H9 (cell line): ENCODE data around the gene HP1BP3. TPM values are rescaled to one million over a fixed set of nuclear protein-coding genes. Genes with fewer than 3 reads are reported as not detected.

ENCODE experiments used
- DNase-seq: peaks from one replicate; pipeline ENCODE4 v3.0.0-alpha.2; 2017
- H2AFZ ChIP-seq: one replicate; pipeline ENCODE4 v1.6.1; 2013; ENCODE audit warnings: mild to moderate bottlenecking, low read length, control low read depth, moderate library complexity
- H2AK5ac ChIP-seq: 2 replicates; pipeline ENCODE4 v1.6.1; 2013; ENCODE audit warnings: low read length, control low read depth, mixed read lengths; ENCODE audit not compliant: insufficient read length
- H2BK120ac ChIP-seq: one replicate; pipeline ENCODE4 v1.6.1; 2013; ENCODE audit warnings: low read depth, mild to moderate bottlenecking, low read length, control low read depth, inconsistent platforms; ENCODE audit not compliant: poor library complexity, severe bottlenecking
- H2BK12ac ChIP-seq: 2 replicates; pipeline ENCODE4 v1.6.1; 2013; ENCODE audit warnings: low read length, control low read depth, mixed read lengths, low read depth; ENCODE audit not compliant: insufficient read length
- H2BK15ac ChIP-seq: 2 replicates; pipeline ENCODE4 v1.6.1; 2013; ENCODE audit warnings: low read depth, low read length, control low read depth
- H2BK20ac ChIP-seq: one replicate; pipeline ENCODE4 v1.6.1; 2013; ENCODE audit warnings: low read depth, mild to moderate bottlenecking, low read length, control low read depth, inconsistent platforms; ENCODE audit not compliant: poor library complexity, severe bottlenecking
- H2BK5ac ChIP-seq: 2 replicates; pipeline ENCODE4 v1.6.1; 2013; ENCODE audit warnings: low read length, control low read depth, mixed read lengths; ENCODE audit not compliant: insufficient read length
- H3K14ac ChIP-seq: 2 replicates; pipeline ENCODE4 v1.6.1; 2013; ENCODE audit warnings: low read length, control low read depth; ENCODE audit not compliant: insufficient read depth
- H3K18ac ChIP-seq: 2 replicates; pipeline ENCODE4 v1.6.1; 2013; ENCODE audit warnings: low read depth, mild to moderate bottlenecking, mixed read lengths, low read length, control low read depth; ENCODE audit not compliant: insufficient read length
- H3K23ac ChIP-seq: 2 replicates; pipeline ENCODE4 v1.6.1; 2013; ENCODE audit warnings: low read length, control low read depth, mixed read lengths, low read depth; ENCODE audit not compliant: insufficient read length
- H3K23me2 ChIP-seq: 2 replicates; pipeline ENCODE4 v1.6.1; 2013; ENCODE audit warnings: low read depth, mild to moderate bottlenecking, mixed read lengths, low read length, control low read depth; ENCODE audit not compliant: insufficient read length, poor library complexity, severe bottlenecking
- H3K27ac ChIP-seq: 2 replicates; pipeline ENCODE4 v1.5.1; 2013; ENCODE audit warnings: low read length, control low read depth, mixed read lengths, low read depth; ENCODE audit not compliant: insufficient read length
- H3K27me3 ChIP-seq: 2 replicates; pipeline ENCODE4 v1.6.1; 2013; ENCODE audit warnings: low read length, control low read depth, inconsistent platforms; ENCODE audit not compliant: insufficient read depth
- H3K4ac ChIP-seq: 2 replicates; pipeline ENCODE4 v1.6.1; 2013; ENCODE audit warnings: low read depth, mild to moderate bottlenecking, control low read depth, inconsistent platforms, low read length, moderate library complexity
- H3K4me1 ChIP-seq: 2 replicates; pipeline ENCODE4 v1.6.1; 2013; ENCODE audit warnings: low read length, control low read depth, inconsistent platforms; ENCODE audit not compliant: insufficient read depth
- H3K4me2 ChIP-seq: 2 replicates; pipeline ENCODE4 v1.6.1; 2013; ENCODE audit warnings: low read length, control low read depth, mixed read lengths; ENCODE audit not compliant: insufficient read length, insufficient read depth
- H3K56ac ChIP-seq: 2 replicates; pipeline ENCODE4 v1.6.1; 2013; ENCODE audit warnings: low read depth, mild to moderate bottlenecking, mixed read lengths, low read length, control low read depth; ENCODE audit not compliant: insufficient read length
- H3K79me1 ChIP-seq: 2 replicates; pipeline ENCODE4 v1.6.1; 2013; ENCODE audit warnings: low read depth, mild to moderate bottlenecking, moderate library complexity, low read length, control low read depth, inconsistent platforms; ENCODE audit not compliant: insufficient read depth, poor library complexity, severe bottlenecking
- H3K79me2 ChIP-seq: 2 replicates; pipeline ENCODE4 v1.6.1; 2013; ENCODE audit warnings: low read length, control low read depth, inconsistent platforms; ENCODE audit not compliant: insufficient read depth
- H3K9ac ChIP-seq: 2 replicates; pipeline ENCODE4 v1.6.1; 2013; ENCODE audit warnings: low read length, control low read depth, mixed read lengths; ENCODE audit not compliant: insufficient read length; ENCODE audit errors: extremely low read depth
- H3K9me3 ChIP-seq: one replicate; pipeline ENCODE4 v1.6.1; 2013; ENCODE audit warnings: low read depth, low read length, inconsistent platforms; ENCODE audit not compliant: control insufficient read depth
- H3T11ph ChIP-seq: one replicate; pipeline ENCODE4 v1.6.1; 2013; ENCODE audit warnings: mild to moderate bottlenecking, low read length, control low read depth, inconsistent platforms
- H4K20me1 ChIP-seq: one replicate; pipeline ENCODE4 v1.6.1; 2013; ENCODE audit not compliant: control insufficient read depth, insufficient read length, insufficient read depth
- H4K5ac ChIP-seq: 2 replicates; pipeline ENCODE4 v1.6.1; 2013; ENCODE audit warnings: low read depth, mild to moderate bottlenecking, mixed read lengths, low read length, control low read depth; ENCODE audit not compliant: insufficient read length
- H4K8ac ChIP-seq: replicated peaks from 2 replicates; pipeline ENCODE4 v1.6.1; 2013; ENCODE audit warnings: low read length, control low read depth, mixed read lengths, low read depth; ENCODE audit not compliant: insufficient read length
- H4K91ac ChIP-seq: 2 replicates; pipeline ENCODE4 v1.6.1; 2013; ENCODE audit warnings: low read depth, mild to moderate bottlenecking, moderate library complexity, mixed read lengths, low read length, control low read depth; ENCODE audit not compliant: insufficient read length
- H3K27ac Mint-ChIP-seq, 3 experiments: 2 replicates in 2 of 3; 3 replicates in 1 of 3; pipeline ENCODE4 v1.8.0; 2020 to 2021; ENCODE audit warnings: mixed read lengths in 3 of 3, mild to moderate bottlenecking in 1 of 3, moderate library complexity in 1 of 3
- H3K27me3 Mint-ChIP-seq: 2 replicates; pipeline ENCODE4 v1.8.0; 2021; ENCODE audit warnings: low read depth, mild to moderate bottlenecking, moderate library complexity, mixed read lengths
- H3K36me3 Mint-ChIP-seq, 3 experiments: 2 replicates in 2 of 3; 3 replicates in 1 of 3; pipeline ENCODE4 v1.8.0; 2020 to 2021; ENCODE audit warnings: low read depth in 3 of 3, mixed read lengths in 3 of 3; ENCODE audit not compliant: insufficient read depth in 1 of 3
- H3K4me1 Mint-ChIP-seq, 2 experiments: 2 replicates each; pipeline ENCODE4 v1.8.0; 2020; ENCODE audit warnings: mixed read lengths in 2 of 2
- H3K4me3 Mint-ChIP-seq, 2 experiments: 2 replicates in 1 of 2; 3 replicates in 1 of 2; pipeline ENCODE4 v1.8.0; 2020 to 2021; ENCODE audit warnings: mild to moderate bottlenecking in 2 of 2, mixed read lengths in 2 of 2, moderate library complexity in 1 of 2
- H3K9me3 Mint-ChIP-seq, 2 experiments: 2 replicates in 1 of 2; 3 replicates in 1 of 2; pipeline ENCODE4 v1.8.0; 2020; ENCODE audit warnings: mild to moderate bottlenecking in 2 of 2, mixed read lengths in 2 of 2, moderate library complexity in 1 of 2
- WGBS: extraction: QIAGEN DNeasy Blood & Tissue Kit; methylation state at CpG from one replicate; pipeline ENCODE4 v1.1.7; 2013; ENCODE audit warnings: missing lambda C conversion rate, low lambda C conversion rate, mixed read lengths; ENCODE audit not compliant: insufficient read length; ENCODE audit errors: extremely low coverage; 5-methylcytosine and 5-hydroxymethylcytosine counted together
- total RNA-seq: library from RNA; stranded (reverse); gene quantifications from 2 replicates; pipeline ENCODE4 v1.2.1, GENCODE V29; 2021
- TF ChIP-seq, protein P1 (sequence below): fragments of 200-600 bp; sonication (generic); conservative IDR thresholded peaks from 3 replicates; pipeline ENCODE4 v1.8.0; 2021; ENCODE audit warnings: antibody characterized with exemption, mild to moderate bottlenecking

Gene HP1BP3
- total RNA-seq, 1 experiment from 2014 or later = 127 TPM

DNA sequence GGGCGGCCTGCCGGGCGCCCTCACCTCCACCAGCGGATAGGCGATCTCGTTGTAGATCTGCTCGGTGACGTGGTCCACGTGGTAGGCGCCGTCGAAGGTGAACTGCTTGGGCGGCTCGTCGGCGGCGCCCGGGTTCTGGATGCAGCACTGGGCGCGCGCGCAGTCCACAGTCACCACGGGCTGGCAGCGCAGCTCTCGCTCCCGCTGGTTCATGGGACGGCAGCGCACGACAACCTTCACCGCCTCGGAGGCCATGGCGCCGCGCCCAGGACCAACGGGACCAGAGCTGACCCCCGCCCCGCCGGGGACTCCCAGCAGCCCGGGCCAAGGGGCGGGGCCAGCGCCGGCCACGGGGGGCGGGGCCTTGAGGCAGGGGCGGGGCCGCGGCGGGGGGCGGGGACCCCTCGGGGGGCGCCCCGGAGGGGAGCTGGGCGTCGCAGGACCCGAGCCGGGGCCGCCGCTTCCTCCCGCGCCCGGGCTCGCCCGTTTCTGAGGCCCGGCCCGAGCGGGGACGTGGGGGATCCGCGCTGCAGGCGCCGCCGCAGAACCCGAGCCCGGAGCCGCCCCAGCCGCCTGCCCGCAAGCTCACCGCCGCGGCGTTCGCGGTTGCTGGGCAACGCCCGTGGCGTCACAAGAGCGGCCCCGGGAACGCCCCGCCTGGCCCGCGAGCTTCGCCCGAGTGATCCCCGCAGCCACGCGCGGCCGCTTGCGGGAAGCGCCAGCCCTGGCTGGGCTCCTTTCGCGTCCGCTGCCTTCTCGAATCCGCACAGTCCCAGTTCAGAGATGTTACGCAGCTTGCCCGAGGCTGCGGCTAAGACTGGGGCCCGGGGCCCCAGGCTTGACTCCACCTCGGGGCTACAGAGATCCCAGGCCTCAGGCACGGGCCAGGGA, 69.4 kb downstream of the HP1BP3 start, which contains the start of gene KIF17:
KIF17 (minus strand) TSS at position 556 of the 891 bp plus-strand sequence; CDS start at position 255, 301 bp downstream.
- Histone ChIP-seq H4K20me1 (peaks cover 5% of the 10 kb centered on the region), H3K23me2 (peaks cover 7% of the 10 kb centered on the region), H3K4me1 (no peaks in the 10 kb centered on the region), H3T11ph (no peak within 1 kb of the TSS), H3K4me2 (peak within 1 kb of the TSS; percentile 54), H3K23ac (no peak within 1 kb of the TSS), H3K56ac (no peak within 1 kb of the TSS), H2BK15ac (no peak within 1 kb of the TSS), H3K9me3 (no peaks in the 10 kb centered on the region), H2BK5ac (no peak within 1 kb of the TSS), H3K14ac (peak within 1 kb of the TSS; percentile 82; the same call in 1 of the 2 replicates), H3K79me1 (no peaks in the 10 kb centered on the region), H3K27ac (no peak within 1 kb of the TSS), H2AK5ac (no peak within 1 kb of the TSS), H3K18ac (peak within 1 kb of the TSS; percentile 78), H2AFZ (no peak within 1 kb of the TSS), H3K4ac (no peak within 1 kb of the TSS), H3K79me2 (no peaks in the 10 kb centered on the region), H2BK120ac (no peak within 1 kb of the TSS), H4K5ac (no peak within 1 kb of the TSS), H3K27me3 (no peaks in the 10 kb centered on the region; the same call in 1 of the 2 replicates), H2BK20ac (no peak within 1 kb of the TSS), H3K9ac (no peak within 1 kb of the TSS), H4K8ac (no peak within 1 kb of the TSS), H4K91ac (no peak within 1 kb of the TSS), H2BK12ac (no peak within 1 kb of the TSS)
- Mint-ChIP-seq H3K27me3 (peaks cover 49% of the 10 kb centered on the region), H3K4me1 (peaks cover 10 to 21% of the 10 kb centered on the region in 2 experiments), H3K9me3 (no peaks in the 10 kb centered on the region), H3K27ac (no peak within 1 kb of the TSS; a peak in 2 of 7 replicates), H3K36me3 (peaks cover 0 to 8% (median 0%) of the 10 kb centered on the region in 3 experiments; a peak in 1 of 7 replicates), H3K4me3 (peak within 1 kb of the TSS; percentile 67 to 81)
- peak; percentile 84 for DNase-seq
- no CpG with 5 or more reads among the region's 112 CpGs for WGBS
- TF ChIP-seq, protein P1, sequence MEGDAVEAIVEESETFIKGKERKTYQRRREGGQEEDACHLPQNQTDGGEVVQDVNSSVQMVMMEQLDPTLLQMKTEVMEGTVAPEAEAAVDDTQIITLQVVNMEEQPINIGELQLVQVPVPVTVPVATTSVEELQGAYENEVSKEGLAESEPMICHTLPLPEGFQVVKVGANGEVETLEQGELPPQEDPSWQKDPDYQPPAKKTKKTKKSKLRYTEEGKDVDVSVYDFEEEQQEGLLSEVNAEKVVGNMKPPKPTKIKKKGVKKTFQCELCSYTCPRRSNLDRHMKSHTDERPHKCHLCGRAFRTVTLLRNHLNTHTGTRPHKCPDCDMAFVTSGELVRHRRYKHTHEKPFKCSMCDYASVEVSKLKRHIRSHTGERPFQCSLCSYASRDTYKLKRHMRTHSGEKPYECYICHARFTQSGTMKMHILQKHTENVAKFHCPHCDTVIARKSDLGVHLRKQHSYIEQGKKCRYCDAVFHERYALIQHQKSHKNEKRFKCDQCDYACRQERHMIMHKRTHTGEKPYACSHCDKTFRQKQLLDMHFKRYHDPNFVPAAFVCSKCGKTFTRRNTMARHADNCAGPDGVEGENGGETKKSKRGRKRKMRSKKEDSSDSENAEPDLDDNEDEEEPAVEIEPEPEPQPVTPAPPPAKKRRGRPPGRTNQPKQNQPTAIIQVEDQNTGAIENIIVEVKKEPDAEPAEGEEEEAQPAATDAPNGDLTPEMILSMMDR = no peak
